HEK293 (cell line): ENCODE measurements around the gene GRB2.

Experiments
- CTCF ChIA-PET: fragments of 350-600 bp; formaldehyde crosslinking; extraction: SDS; loops from one replicate; lab custom pipeline; 2021; ENCODE audit warnings: antibody characterized with exemption; lab: Yijun Ruan, JAX
- POLR2A ChIA-PET: fragments of 300-600 bp; formaldehyde crosslinking; extraction: SDS; loops from one replicate; lab custom pipeline; 2020; ENCODE audit warnings: antibody characterized with exemption, inconsistent platforms; lab: Yijun Ruan, JAX
- H3K27ac ChIP-seq: fragments of 200-500 bp; sonication (Bioruptor generic); 2 replicates; pipeline ENCODE4 v1.5.1; 2014; ENCODE audit warnings: low read depth, low read length, control low read depth, inconsistent platforms; ENCODE audit errors: extremely low read depth
- H3K36me3 ChIP-seq, 2 experiments: fragments of 200-500 bp in 1 of 2; sonication (Bioruptor generic) in 1 of 2; 1 replicate in 1 of 2; 2 replicates in 1 of 2; pipeline ENCODE4 v1.5.1; 2014 to 2017; ENCODE audit warnings: inconsistent platforms in 2 of 2, low read length in 2 of 2; ENCODE audit not compliant: control insufficient read depth in 2 of 2, insufficient read depth in 1 of 2
- H3K4me1 ChIP-seq: fragments of 200-500 bp; sonication (Bioruptor generic); 2 replicates; pipeline ENCODE4 v1.5.1; 2014; ENCODE audit warnings: mild to moderate bottlenecking, low read length, inconsistent platforms; ENCODE audit not compliant: control insufficient read depth, insufficient read depth
- H3K4me3 ChIP-seq: 2 replicates; pipeline ENCODE4 v1.5.1; 2011; ENCODE audit warnings: low read depth, mild to moderate bottlenecking, control low read depth, low read length, moderate library complexity
- H3K9me3 ChIP-seq: fragments of 200-500 bp; sonication (Bioruptor generic); 2 replicates; pipeline ENCODE4 v1.5.1; 2014; ENCODE audit warnings: low read depth, low read length, inconsistent platforms; ENCODE audit not compliant: control insufficient read depth, insufficient read depth
- CTCF ChIP-seq: fragments of 450-650 bp; formaldehyde crosslinking; IDR thresholded peaks from 2 replicates; pipeline ENCODE4 v1.5.1; 2016; ENCODE audit warnings: missing biosample characterization, missing genetic modification characterization
- FEZF1 ChIP-seq: fragments of 450-650 bp; formaldehyde crosslinking; IDR thresholded peaks from 2 replicates; pipeline ENCODE4 v1.5.1; 2016; ENCODE audit warnings: missing biosample characterization, missing genetic modification characterization
- GLIS2 ChIP-seq: fragments of 450-650 bp; formaldehyde crosslinking; IDR thresholded peaks from 2 replicates; pipeline ENCODE4 v1.5.1; 2016; ENCODE audit warnings: missing biosample characterization, missing genetic modification characterization
- SP7 ChIP-seq: fragments of 450-650 bp; formaldehyde crosslinking; IDR thresholded peaks from 2 replicates; pipeline ENCODE4 v1.5.1; 2016; ENCODE audit warnings: missing biosample characterization, missing genetic modification characterization
- TCF7L2 ChIP-seq: IDR thresholded peaks from 2 replicates; pipeline ENCODE4 v1.6.1; 2011; ENCODE audit warnings: low read depth, mild to moderate bottlenecking, inconsistent platforms, low read length, moderate library complexity, borderline replicate concordance
- ZBTB6 ChIP-seq: fragments of 450-650 bp; formaldehyde crosslinking; IDR thresholded peaks from 2 replicates; pipeline ENCODE4 v1.5.1; 2017; ENCODE audit warnings: missing biosample characterization, missing genetic modification characterization
- ZNF10 ChIP-seq: fragments of 450-650 bp; formaldehyde crosslinking; IDR thresholded peaks from 2 replicates; pipeline ENCODE4 v1.5.1; 2017; ENCODE audit warnings: missing biosample characterization, missing genetic modification characterization
- ZNF175 ChIP-seq: fragments of 450-650 bp; formaldehyde crosslinking; IDR thresholded peaks from 2 replicates; pipeline ENCODE4 v1.5.1; 2016; ENCODE audit warnings: missing biosample characterization, missing genetic modification characterization
- ZNF398 ChIP-seq: fragments of 450-650 bp; formaldehyde crosslinking; IDR thresholded peaks from 2 replicates; pipeline ENCODE4 v1.5.1; 2017; ENCODE audit warnings: missing biosample characterization, missing genetic modification characterization
- ZNF404 ChIP-seq: fragments of 450-650 bp; formaldehyde crosslinking; IDR thresholded peaks from 2 replicates; pipeline ENCODE4 v1.5.1; 2017; ENCODE audit warnings: missing biosample characterization, missing genetic modification characterization
- ZNF473 ChIP-seq: fragments of 450-650 bp; formaldehyde crosslinking; IDR thresholded peaks from 2 replicates; pipeline ENCODE4 v1.5.1; 2017; ENCODE audit warnings: missing biosample characterization, missing genetic modification characterization
- ZNF529 ChIP-seq: fragments of 450-650 bp; formaldehyde crosslinking; IDR thresholded peaks from 2 replicates; pipeline ENCODE4 v1.5.1; 2017; ENCODE audit warnings: missing genetic modification characterization, missing biosample characterization; ENCODE audit not compliant: insufficient replicate concordance
- ZNF600 ChIP-seq: fragments of 450-650 bp; formaldehyde crosslinking; IDR thresholded peaks from 2 replicates; pipeline ENCODE4 v1.5.1; 2016; ENCODE audit warnings: missing biosample characterization, missing genetic modification characterization
- ZNF629 ChIP-seq: fragments of 450-650 bp; formaldehyde crosslinking; IDR thresholded peaks from 2 replicates; pipeline ENCODE4 v1.5.1; 2017; ENCODE audit warnings: missing biosample characterization, missing genetic modification characterization
- ZNF747 ChIP-seq: fragments of 450-650 bp; formaldehyde crosslinking; IDR thresholded peaks from 2 replicates; pipeline ENCODE4 v1.5.1; 2016; ENCODE audit warnings: missing biosample characterization, missing genetic modification characterization
- ZSCAN30 ChIP-seq: fragments of 450-650 bp; IDR thresholded peaks from 2 replicates; pipeline ENCODE4 v1.5.1; 2018; ENCODE audit warnings: missing biosample characterization, mild to moderate bottlenecking, missing genetic modification characterization, moderate library complexity
- TF ChIP-seq, protein P1 (sequence below): fragments of 450-650 bp; IDR thresholded peaks from 2 replicates; pipeline ENCODE4 v1.5.1; 2018; ENCODE audit warnings: missing biosample characterization, mild to moderate bottlenecking, missing genetic modification characterization
- TF ChIP-seq, protein P2 (sequence below): fragments of 450-650 bp; formaldehyde crosslinking; IDR thresholded peaks from 2 replicates; pipeline ENCODE4 v1.5.1; 2017; ENCODE audit warnings: missing biosample characterization, missing genetic modification characterization
- TF ChIP-seq, protein P3 (sequence below): fragments of 450-650 bp; formaldehyde crosslinking; IDR thresholded peaks from 2 replicates; pipeline ENCODE4 v1.5.1; 2017; ENCODE audit warnings: missing biosample characterization, missing genetic modification characterization

GRB2 gene

GRCh38 chr17:75393523-75394331, 11.8 kb downstream of the GRB2 start (continued):
- TF ChIP-seq, protein P1, sequence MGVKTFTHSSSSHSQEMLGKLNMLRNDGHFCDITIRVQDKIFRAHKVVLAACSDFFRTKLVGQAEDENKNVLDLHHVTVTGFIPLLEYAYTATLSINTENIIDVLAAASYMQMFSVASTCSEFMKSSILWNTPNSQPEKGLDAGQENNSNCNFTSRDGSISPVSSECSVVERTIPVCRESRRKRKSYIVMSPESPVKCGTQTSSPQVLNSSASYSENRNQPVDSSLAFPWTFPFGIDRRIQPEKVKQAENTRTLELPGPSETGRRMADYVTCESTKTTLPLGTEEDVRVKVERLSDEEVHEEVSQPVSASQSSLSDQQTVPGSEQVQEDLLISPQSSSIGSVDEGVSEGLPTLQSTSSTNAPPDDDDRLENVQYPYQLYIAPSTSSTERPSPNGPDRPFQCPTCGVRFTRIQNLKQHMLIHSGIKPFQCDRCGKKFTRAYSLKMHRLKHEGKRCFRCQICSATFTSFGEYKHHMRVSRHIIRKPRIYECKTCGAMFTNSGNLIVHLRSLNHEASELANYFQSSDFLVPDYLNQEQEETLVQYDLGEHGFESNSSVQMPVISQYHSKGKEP: no peak
- TF ChIP-seq ZNF175 (tag by site-specific recombination): no peak
- TF ChIP-seq ZNF473 (tag by site-specific recombination): no peak
- no peak for TF ChIP-seq ZNF747 (tag by site-specific recombination)
- 0 out of 2 replicates have a peak, but pooled peaks have one; percentile 64 for TF ChIP-seq TCF7L2
- peak; percentile 84; the same call in 1 of the 2 replicates for TF ChIP-seq ZSCAN30 (tag by site-specific recombination)
- TF ChIP-seq, all 188 proteins: peak for 63

- H3K36me3 ChIP-seq: peaks cover 6 to 17% of the 10 kb centered on the region in 2 experiments
- H3K4me1 ChIP-seq: peaks cover 49% of the 10 kb centered on the region
- ChIA-PET POLR2A (interaction anchor here (1.1 to 3.3 kb wide), 6 partner anchors 8 to 387 kb away, joined by 3 to 52 read pairs (median 10); partner anchors contain the start of genes GRB2 and MIF4GD), CTCF (interaction anchor here (0.6 to 4.7 kb wide), 5 partner anchors 9 to 103 kb away, joined by 3 to 41 read pairs (median 3); partner anchors contain the start of gene SLC25A19)
- peak overlapping the region; percentile 56; the same call in 1 of the 2 replicates for H3K4me3 ChIP-seq
- H3K9me3 ChIP-seq: no peaks in the 10 kb centered on the region
- 0 out of 2 replicates have a peak overlapping the region, but pooled peaks have one; percentile 14 for H3K27ac ChIP-seq
- TF ChIP-seq GLIS2 (tag by site-specific recombination) (no peak), FEZF1 (tag by site-specific recombination) (peak; percentile 63), SP7 (tag by site-specific recombination) (peak; percentile 85)
Observed at GRCh38 chr17:75392559-75392958, 12.9 kb downstream of the GRB2 start.

- CTCF ChIA-PET: interaction anchor here (1.2 kb wide), 1 partner anchor 10 kb away, joined by 5 read pairs; no protein-coding TSS in a partner anchor
- Histone ChIP-seq H3K27ac (no peak overlapping the region), H3K9me3 (no peaks in the 10 kb centered on the region), H3K4me3 (no peak overlapping the region), H3K4me1 (peaks cover 44% of the 10 kb centered on the region), H3K36me3 (peaks cover 11 to 21% of the 10 kb centered on the region in 2 experiments)
- POLR2A ChIA-PET: interaction anchor here (0.7 kb wide), 1 partner anchor 83 kb away, joined by 3 read pairs; no protein-coding TSS in a partner anchor
- TF ChIP-seq FEZF1 (tag by site-specific recombination): no peak
- TF ChIP-seq, protein P1: no peak
- no peak for TF ChIP-seq ZNF600
- TF ChIP-seq, protein P2, sequence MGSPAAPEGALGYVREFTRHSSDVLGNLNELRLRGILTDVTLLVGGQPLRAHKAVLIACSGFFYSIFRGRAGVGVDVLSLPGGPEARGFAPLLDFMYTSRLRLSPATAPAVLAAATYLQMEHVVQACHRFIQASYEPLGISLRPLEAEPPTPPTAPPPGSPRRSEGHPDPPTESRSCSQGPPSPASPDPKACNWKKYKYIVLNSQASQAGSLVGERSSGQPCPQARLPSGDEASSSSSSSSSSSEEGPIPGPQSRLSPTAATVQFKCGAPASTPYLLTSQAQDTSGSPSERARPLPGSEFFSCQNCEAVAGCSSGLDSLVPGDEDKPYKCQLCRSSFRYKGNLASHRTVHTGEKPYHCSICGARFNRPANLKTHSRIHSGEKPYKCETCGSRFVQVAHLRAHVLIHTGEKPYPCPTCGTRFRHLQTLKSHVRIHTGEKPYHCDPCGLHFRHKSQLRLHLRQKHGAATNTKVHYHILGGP (tag by site-specific recombination): no peak
- no peak for TF ChIP-seq ZNF10
- TF ChIP-seq ZNF398 (tag by site-specific recombination): no peak
- TF ChIP-seq, protein P3, sequence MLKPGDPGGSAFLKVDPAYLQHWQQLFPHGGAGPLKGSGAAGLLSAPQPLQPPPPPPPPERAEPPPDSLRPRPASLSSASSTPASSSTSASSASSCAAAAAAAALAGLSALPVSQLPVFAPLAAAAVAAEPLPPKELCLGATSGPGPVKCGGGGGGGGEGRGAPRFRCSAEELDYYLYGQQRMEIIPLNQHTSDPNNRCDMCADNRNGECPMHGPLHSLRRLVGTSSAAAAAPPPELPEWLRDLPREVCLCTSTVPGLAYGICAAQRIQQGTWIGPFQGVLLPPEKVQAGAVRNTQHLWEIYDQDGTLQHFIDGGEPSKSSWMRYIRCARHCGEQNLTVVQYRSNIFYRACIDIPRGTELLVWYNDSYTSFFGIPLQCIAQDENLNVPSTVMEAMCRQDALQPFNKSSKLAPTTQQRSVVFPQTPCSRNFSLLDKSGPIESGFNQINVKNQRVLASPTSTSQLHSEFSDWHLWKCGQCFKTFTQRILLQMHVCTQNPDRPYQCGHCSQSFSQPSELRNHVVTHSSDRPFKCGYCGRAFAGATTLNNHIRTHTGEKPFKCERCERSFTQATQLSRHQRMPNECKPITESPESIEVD (tag by site-specific recombination): peak; percentile 63; the same call in 1 of the 2 replicates
- TF ChIP-seq CTCF (tag by site-specific recombination): no peak
- TF ChIP-seq ZNF629 (tag by site-specific recombination): peak; percentile 59
- no peak for TF ChIP-seq ZBTB6 (tag by site-specific recombination)
- no peak for TF ChIP-seq ZNF529 (tag by site-specific recombination)
- no peak for TF ChIP-seq ZNF404 (tag by site-specific recombination)
Observed at GRCh38 chr17:75390982-75391381, 14.5 kb downstream of the GRB2 start.
